KMS-11 (cell line): Measurements from ENCODE around the gene CPLANE2.

Source experiments
- H2AFZ ChIP-seq: fragments of 200-600 bp; sonication (generic); 2 replicates; pipeline ENCODE4 v1.6.1; 2016; ENCODE audit warnings: antibody characterized with exemption, mixed run types, low read depth
- H3K27ac ChIP-seq: fragments of 200-600 bp; sonication (generic); 2 replicates; pipeline ENCODE4 v1.6.1; 2016; ENCODE audit warnings: mild to moderate bottlenecking, mixed run types
- H3K27me3 ChIP-seq: fragments of 200-600 bp; sonication (generic); 2 replicates; pipeline ENCODE4 v1.6.1; 2017; ENCODE audit warnings: mild to moderate bottlenecking, low read depth, mixed run types, moderate library complexity; ENCODE audit not compliant: insufficient read depth
- H3K36me3 ChIP-seq: fragments of 200-600 bp; sonication (generic); 2 replicates; pipeline ENCODE4 v1.6.1; 2017; ENCODE audit warnings: mild to moderate bottlenecking, mixed run types; ENCODE audit not compliant: insufficient read depth
- H3K4me1 ChIP-seq: fragments of 200-600 bp; sonication (generic); 2 replicates; pipeline ENCODE4 v1.6.1; 2016; ENCODE audit warnings: mild to moderate bottlenecking, low read depth, mixed run types; ENCODE audit not compliant: poor library complexity, severe bottlenecking
- H3K4me2 ChIP-seq: fragments of 200-600 bp; sonication (generic); 2 replicates; pipeline ENCODE4 v1.7.0; 2016; ENCODE audit warnings: mild to moderate bottlenecking, mixed run types
- H3K4me3 ChIP-seq: fragments of 200-600 bp; sonication (generic); IDR thresholded peaks from 2 replicates; pipeline ENCODE4 v1.6.1; 2017; ENCODE audit warnings: low read depth, low read length, mixed read lengths; ENCODE audit not compliant: insufficient read depth
- H3K79me2 ChIP-seq: fragments of 200-600 bp; sonication (generic); 2 replicates; pipeline ENCODE4 v1.6.1; 2016; ENCODE audit warnings: low read depth, mixed run types; ENCODE audit not compliant: insufficient read depth
- H3K9ac ChIP-seq: fragments of 200-600 bp; sonication (generic); 2 replicates; pipeline ENCODE4 v1.6.1; 2016; ENCODE audit warnings: mild to moderate bottlenecking, mixed run types
- H4K20me1 ChIP-seq: fragments of 200-600 bp; sonication (generic); 2 replicates; pipeline ENCODE4 v1.6.1; 2016; ENCODE audit warnings: mild to moderate bottlenecking, mixed run types; ENCODE audit not compliant: insufficient read depth
- TF ChIP-seq, protein P1 (sequence below): fragments of 200-600 bp; sonication (generic); conservative IDR thresholded peaks from 2 replicates; pipeline ENCODE4 v1.6.1; 2017; ENCODE audit warnings: low read depth, mild to moderate bottlenecking, antibody characterized with exemption, low read length, moderate library complexity, mixed read lengths

Gene CPLANE2

GRCh38 chr1:16187748-16188401 is 49.1 kb downstream of the CPLANE2 start:
- H4K20me1 ChIP-seq, result no peaks in the 10 kb centered on the region
- H2AFZ ChIP-seq, result peak overlapping the region; percentile 69
- no peaks in the 10 kb centered on the region for H3K36me3 ChIP-seq
- peaks cover 4% of the 10 kb centered on the region for H3K4me1 ChIP-seq
- no peak overlapping the region for H3K27ac ChIP-seq
- no peak overlapping the region for H3K4me3 ChIP-seq
- no peaks in the 10 kb centered on the region for H3K79me2 ChIP-seq
- H3K27me3 ChIP-seq, result no peaks in the 10 kb centered on the region
- H3K9ac ChIP-seq, result peak overlapping the region; percentile 27; the same call in 1 of the 2 replicates
- TF ChIP-seq, protein P1, sequence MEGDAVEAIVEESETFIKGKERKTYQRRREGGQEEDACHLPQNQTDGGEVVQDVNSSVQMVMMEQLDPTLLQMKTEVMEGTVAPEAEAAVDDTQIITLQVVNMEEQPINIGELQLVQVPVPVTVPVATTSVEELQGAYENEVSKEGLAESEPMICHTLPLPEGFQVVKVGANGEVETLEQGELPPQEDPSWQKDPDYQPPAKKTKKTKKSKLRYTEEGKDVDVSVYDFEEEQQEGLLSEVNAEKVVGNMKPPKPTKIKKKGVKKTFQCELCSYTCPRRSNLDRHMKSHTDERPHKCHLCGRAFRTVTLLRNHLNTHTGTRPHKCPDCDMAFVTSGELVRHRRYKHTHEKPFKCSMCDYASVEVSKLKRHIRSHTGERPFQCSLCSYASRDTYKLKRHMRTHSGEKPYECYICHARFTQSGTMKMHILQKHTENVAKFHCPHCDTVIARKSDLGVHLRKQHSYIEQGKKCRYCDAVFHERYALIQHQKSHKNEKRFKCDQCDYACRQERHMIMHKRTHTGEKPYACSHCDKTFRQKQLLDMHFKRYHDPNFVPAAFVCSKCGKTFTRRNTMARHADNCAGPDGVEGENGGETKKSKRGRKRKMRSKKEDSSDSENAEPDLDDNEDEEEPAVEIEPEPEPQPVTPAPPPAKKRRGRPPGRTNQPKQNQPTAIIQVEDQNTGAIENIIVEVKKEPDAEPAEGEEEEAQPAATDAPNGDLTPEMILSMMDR, result peak; percentile 95
- peak overlapping the region; percentile 33; the same call in 1 of the 2 replicates for H3K4me2 ChIP-seq

GRCh38 chr1:16186655-16187235 is 50.2 kb downstream of the CPLANE2 start:
- H2AFZ ChIP-seq, result no peak overlapping the region
- no peak overlapping the region for H3K4me3 ChIP-seq
- TF ChIP-seq, protein P1, result no peak
- H3K36me3 ChIP-seq, result no peaks in the 10 kb centered on the region
- H3K4me1 ChIP-seq, result peaks cover 4% of the 10 kb centered on the region
- H3K4me2 ChIP-seq, result no peak overlapping the region
- no peaks in the 10 kb centered on the region for H3K27me3 ChIP-seq
- H3K79me2 ChIP-seq, result no peaks in the 10 kb centered on the region
- H3K9ac ChIP-seq, result no peak overlapping the region
- H4K20me1 ChIP-seq, result no peaks in the 10 kb centered on the region
- no peak overlapping the region for H3K27ac ChIP-seq

GRCh38 chr1:16184557-16185303 is 52.3 kb downstream of the CPLANE2 start:
- H3K4me2 ChIP-seq, result no peak overlapping the region
- H3K4me1 ChIP-seq, result peaks cover 4% of the 10 kb centered on the region
- no peaks in the 10 kb centered on the region for H3K79me2 ChIP-seq
- H3K36me3 ChIP-seq, result no peaks in the 10 kb centered on the region
- no peak overlapping the region for H2AFZ ChIP-seq
- H3K9ac ChIP-seq, result no peak overlapping the region
- H4K20me1 ChIP-seq, result no peaks in the 10 kb centered on the region
- no peak overlapping the region for H3K27ac ChIP-seq
- TF ChIP-seq, protein P1, result no peak
- no peak overlapping the region for H3K4me3 ChIP-seq
- H3K27me3 ChIP-seq, result no peaks in the 10 kb centered on the region

DNA sequence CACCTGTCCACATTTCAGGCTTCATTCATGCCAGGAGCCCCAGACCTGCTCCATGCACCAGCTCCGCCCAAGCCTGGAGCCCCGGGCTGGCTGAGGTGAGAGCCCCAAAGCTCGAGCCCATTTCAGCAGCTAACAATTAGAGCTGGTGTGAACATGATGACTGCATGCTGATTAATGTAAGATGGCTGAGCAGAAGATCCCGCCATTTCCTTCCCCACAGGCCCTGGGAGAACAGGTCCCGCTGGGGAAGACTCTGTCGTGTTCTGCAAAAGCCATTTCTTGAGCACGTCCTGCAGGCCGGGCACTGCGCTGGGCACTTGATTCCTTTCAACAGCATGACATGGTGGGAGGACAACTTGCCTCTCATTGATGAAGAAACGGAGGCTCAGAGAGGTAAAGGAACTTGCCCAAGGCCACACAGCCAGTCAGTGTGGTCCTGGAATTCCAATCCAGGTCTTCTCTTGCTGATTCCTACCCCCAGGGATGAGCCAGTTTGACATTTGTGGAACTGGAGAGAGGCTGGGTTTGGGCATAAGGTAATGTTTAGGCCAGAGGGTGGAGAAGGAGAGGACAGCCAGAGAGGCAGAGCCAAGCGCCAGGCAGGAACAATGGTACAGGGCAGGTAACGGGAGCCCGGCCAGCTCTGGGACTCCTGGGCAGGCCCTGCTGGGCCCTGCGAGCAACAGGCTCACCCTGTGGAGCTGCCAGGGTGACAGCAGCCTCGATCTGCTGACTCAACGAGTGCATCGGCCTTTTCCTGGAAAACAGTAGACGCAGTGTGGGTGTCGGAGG is 53.0 kb downstream of the CPLANE2 start:
- H3K79me2 ChIP-seq, result no peaks in the 10 kb centered on the region
- no peaks in the 10 kb centered on the region for H4K20me1 ChIP-seq
- no peak overlapping the region for H3K4me2 ChIP-seq
- no peak overlapping the region for H3K27ac ChIP-seq
- TF ChIP-seq, protein P1, result no peak
- no peaks in the 10 kb centered on the region for H3K36me3 ChIP-seq
- H3K4me1 ChIP-seq, result peaks cover 4% of the 10 kb centered on the region
- no peak overlapping the region for H2AFZ ChIP-seq
- no peaks in the 10 kb centered on the region for H3K27me3 ChIP-seq
- H3K9ac ChIP-seq, result no peak overlapping the region
- H3K4me3 ChIP-seq, result no peak overlapping the region
